ENCODE results near the gene PDGFC.

The PDGFC gene

GRCh38 chr4:156751486-156751885, 220.1 kb downstream of the PDGFC start:
- ATAC-seq (replicated peaks; ENCODE audit: extremely low read depth, poor library complexity, severe bottlenecking), result no peak
- H3K4me3 Mint-ChIP-seq, result no peak overlapping the region
- DNase-seq (ENCODE audit: low spot score in 2 of 2), result no peak
- H3K9me3 Mint-ChIP-seq, result peaks cover 30% of the 10 kb centered on the region
- no peak overlapping the region for H3K27ac Mint-ChIP-seq (ENCODE audit: low read depth)
- H3K27me3 Mint-ChIP-seq, result no peaks in the 10 kb centered on the region
- H3K4me1 Mint-ChIP-seq, result no peaks in the 10 kb centered on the region
- H3K36me3 Mint-ChIP-seq (ENCODE audit: insufficient read depth), result no peaks in the 10 kb centered on the region

GRCh38 chr4:156749426-156750403, 221.9 kb downstream of the PDGFC start:
- ATAC-seq (replicated peaks; ENCODE audit: extremely low read depth, poor library complexity, severe bottlenecking) (no peak), DNase-seq (ENCODE audit: low spot score in 2 of 2) (no peak)
- Mint-ChIP-seq H3K27me3 (no peaks in the 10 kb centered on the region), H3K36me3 (ENCODE audit: insufficient read depth) (no peaks in the 10 kb centered on the region), H3K4me3 (no peak overlapping the region), H3K9me3 (peaks cover 23% of the 10 kb centered on the region), H3K4me1 (no peaks in the 10 kb centered on the region), H3K27ac (ENCODE audit: low read depth) (no peak overlapping the region)

GRCh38 chr4:156746111-156746510, 225.5 kb downstream of the PDGFC start:
- ATAC-seq (replicated peaks; ENCODE audit: extremely low read depth, poor library complexity, severe bottlenecking) (no peak), DNase-seq (ENCODE audit: low spot score in 2 of 2) (no peak)
- no peaks in the 10 kb centered on the region for H3K36me3 Mint-ChIP-seq (ENCODE audit: insufficient read depth)
- H3K4me1 Mint-ChIP-seq, result no peaks in the 10 kb centered on the region
- H3K4me3 Mint-ChIP-seq, result no peak overlapping the region
- H3K9me3 Mint-ChIP-seq, result peaks cover 19% of the 10 kb centered on the region
- H3K27ac Mint-ChIP-seq (ENCODE audit: low read depth), result no peak overlapping the region
- H3K27me3 Mint-ChIP-seq, result no peaks in the 10 kb centered on the region

- H3K27ac Mint-ChIP-seq (ENCODE audit: low read depth), result no peak overlapping the region
- no peaks in the 10 kb centered on the region for H3K36me3 Mint-ChIP-seq (ENCODE audit: insufficient read depth)
- H3K4me3 Mint-ChIP-seq, result no peak overlapping the region
- no peaks in the 10 kb centered on the region for H3K27me3 Mint-ChIP-seq
- H3K4me1 Mint-ChIP-seq, result no peaks in the 10 kb centered on the region
- H3K9me3 Mint-ChIP-seq, result peaks cover 12% of the 10 kb centered on the region
- ATAC-seq (replicated peaks; ENCODE audit: extremely low read depth, poor library complexity, severe bottlenecking) (no peak), DNase-seq (ENCODE audit: low spot score in 2 of 2) (no peak)
Measured at GRCh38 chr4:156738766-156739165, 232.8 kb downstream of the PDGFC start.

GRCh38 chr4:156734965-156735895, 236.4 kb downstream of the PDGFC start:
- Mint-ChIP-seq H3K27ac (ENCODE audit: low read depth) (no peak overlapping the region), H3K4me3 (no peak overlapping the region), H3K9me3 (peaks cover 21% of the 10 kb centered on the region), H3K4me1 (no peaks in the 10 kb centered on the region), H3K27me3 (no peaks in the 10 kb centered on the region), H3K36me3 (ENCODE audit: insufficient read depth) (no peaks in the 10 kb centered on the region)
- no peak for DNase-seq (ENCODE audit: low spot score in 2 of 2)
- no peak for ATAC-seq (replicated peaks; ENCODE audit: extremely low read depth, poor library complexity, severe bottlenecking)

- H3K36me3 Mint-ChIP-seq (ENCODE audit: insufficient read depth), result no peaks in the 10 kb centered on the region
- H3K9me3 Mint-ChIP-seq, result peaks cover 29% of the 10 kb centered on the region
- H3K4me3 Mint-ChIP-seq, result no peak overlapping the region
- no peaks in the 10 kb centered on the region for H3K27me3 Mint-ChIP-seq
- no peaks in the 10 kb centered on the region for H3K4me1 Mint-ChIP-seq
- DNase-seq (ENCODE audit: low spot score in 2 of 2) (no peak), ATAC-seq (replicated peaks; ENCODE audit: extremely low read depth, poor library complexity, severe bottlenecking) (no peak)
- H3K27ac Mint-ChIP-seq (ENCODE audit: low read depth), result no peak overlapping the region
Measured at GRCh38 chr4:156733582-156733981, 238.0 kb downstream of the PDGFC start.

- ATAC-seq (replicated peaks; ENCODE audit: extremely low read depth, poor library complexity, severe bottlenecking) (no peak), DNase-seq (ENCODE audit: low spot score in 2 of 2) (no peak)
- H3K4me3 Mint-ChIP-seq, result no peak overlapping the region
- H3K27me3 Mint-ChIP-seq, result no peaks in the 10 kb centered on the region
- peaks cover 1% of the 10 kb centered on the region for H3K36me3 Mint-ChIP-seq (ENCODE audit: insufficient read depth)
- peaks cover 27% of the 10 kb centered on the region for H3K9me3 Mint-ChIP-seq
- no peaks in the 10 kb centered on the region for H3K4me1 Mint-ChIP-seq
- H3K27ac Mint-ChIP-seq (ENCODE audit: low read depth), result no peak overlapping the region
Measured at GRCh38 chr4:156732634-156733033, 239.0 kb downstream of the PDGFC start.

GRCh38 chr4:156729416-156729815, 242.2 kb downstream of the PDGFC start:
- Mint-ChIP-seq H3K4me3 (no peak overlapping the region), H3K27ac (ENCODE audit: low read depth) (no peak overlapping the region), H3K36me3 (ENCODE audit: insufficient read depth) (peaks cover 1% of the 10 kb centered on the region), H3K4me1 (no peaks in the 10 kb centered on the region), H3K27me3 (no peaks in the 10 kb centered on the region), H3K9me3 (peaks cover 26% of the 10 kb centered on the region)
- ATAC-seq (replicated peaks; ENCODE audit: extremely low read depth, poor library complexity, severe bottlenecking), result no peak
- no peak for DNase-seq (ENCODE audit: low spot score in 2 of 2)

GRCh38 chr4:156725257-156725656, 246.3 kb downstream of the PDGFC start:
- ATAC-seq (replicated peaks; ENCODE audit: extremely low read depth, poor library complexity, severe bottlenecking) (no peak), DNase-seq (ENCODE audit: low spot score in 2 of 2) (no peak)
- peaks cover 15% of the 10 kb centered on the region for H3K9me3 Mint-ChIP-seq
- H3K4me1 Mint-ChIP-seq, result no peaks in the 10 kb centered on the region
- no peak overlapping the region for H3K27ac Mint-ChIP-seq (ENCODE audit: low read depth)
- no peaks in the 10 kb centered on the region for H3K27me3 Mint-ChIP-seq
- H3K4me3 Mint-ChIP-seq, result no peak overlapping the region
- H3K36me3 Mint-ChIP-seq (ENCODE audit: insufficient read depth), result peaks cover 1% of the 10 kb centered on the region

- H3K4me3 Mint-ChIP-seq, result no peak overlapping the region
- DNase-seq (ENCODE audit: low spot score in 2 of 2) (no peak), ATAC-seq (replicated peaks; ENCODE audit: extremely low read depth, poor library complexity, severe bottlenecking) (no peak)
- no peaks in the 10 kb centered on the region for H3K4me1 Mint-ChIP-seq
- H3K27ac Mint-ChIP-seq (ENCODE audit: low read depth), result no peak overlapping the region
- no peaks in the 10 kb centered on the region for H3K27me3 Mint-ChIP-seq
- peaks cover 1% of the 10 kb centered on the region for H3K36me3 Mint-ChIP-seq (ENCODE audit: insufficient read depth)
- H3K9me3 Mint-ChIP-seq, result peaks cover 8% of the 10 kb centered on the region
Measured at GRCh38 chr4:156723951-156724668, 247.5 kb downstream of the PDGFC start.

- DNase-seq (ENCODE audit: low spot score in 2 of 2) (no peak), ATAC-seq (replicated peaks; ENCODE audit: extremely low read depth, poor library complexity, severe bottlenecking) (no peak)
- H3K27me3 Mint-ChIP-seq, result no peaks in the 10 kb centered on the region
- no peak overlapping the region for H3K27ac Mint-ChIP-seq (ENCODE audit: low read depth)
- no peaks in the 10 kb centered on the region for H3K36me3 Mint-ChIP-seq (ENCODE audit: insufficient read depth)
- H3K4me1 Mint-ChIP-seq, result no peaks in the 10 kb centered on the region
- H3K4me3 Mint-ChIP-seq, result no peak overlapping the region
- H3K9me3 Mint-ChIP-seq, result no peaks in the 10 kb centered on the region
Measured at GRCh38 chr4:156718226-156718625, 253.4 kb downstream of the PDGFC start.

- Mint-ChIP-seq H3K4me1 (no peaks in the 10 kb centered on the region), H3K4me3 (no peak overlapping the region), H3K36me3 (ENCODE audit: insufficient read depth) (no peaks in the 10 kb centered on the region), H3K27ac (ENCODE audit: low read depth) (no peak overlapping the region), H3K9me3 (peaks cover 15% of the 10 kb centered on the region), H3K27me3 (no peaks in the 10 kb centered on the region)
- no peak for ATAC-seq (replicated peaks; ENCODE audit: extremely low read depth, poor library complexity, severe bottlenecking)
- no peak for DNase-seq (ENCODE audit: low spot score in 2 of 2)
Measured at GRCh38 chr4:156711193-156711590, 260.4 kb downstream of the PDGFC start.
